HL-60/S4 (cell line): ENCODE results near the gene GPD2.
"Not testable (repeated sequence)": the region's sequence is repeated elsewhere in the genome, so short reads cannot be mapped to it uniquely, and the experiment has no call there.

ENCODE experiments used
- in situ Hi-C: fragments of 300-500 bp; cut with MboI; formaldehyde crosslinking; loops from 2 replicates; pipeline ENCODE4 v1.14.3; 2022; ENCODE audit warnings: low sequenced_read_pairs

GPD2 gene

GRCh38 chr2:156580501-156580900 is 144.3 kb downstream of the GPD2 start:
- in situ Hi-C loops = no loop called here

DNA sequence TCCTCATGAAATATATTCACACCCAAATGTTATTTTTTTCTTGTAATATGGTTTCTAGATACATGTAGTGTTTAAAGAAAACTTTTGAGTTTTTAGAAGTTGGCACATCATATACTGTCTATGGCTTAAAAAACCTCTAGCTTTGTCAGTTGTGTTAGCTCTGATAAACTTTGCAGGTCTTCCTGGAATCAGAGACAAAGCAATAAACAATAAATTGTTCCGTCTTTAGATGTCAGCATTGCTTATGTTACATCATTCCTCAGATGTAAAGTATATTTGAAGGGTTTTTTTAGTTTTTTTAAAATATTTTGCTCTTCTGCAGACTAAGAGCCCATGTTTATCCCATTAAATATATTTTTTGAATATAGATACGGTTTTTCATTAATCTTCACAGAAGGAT is 145.1 kb downstream of the GPD2 start:
- in situ Hi-C loops = no loop called here

DNA sequence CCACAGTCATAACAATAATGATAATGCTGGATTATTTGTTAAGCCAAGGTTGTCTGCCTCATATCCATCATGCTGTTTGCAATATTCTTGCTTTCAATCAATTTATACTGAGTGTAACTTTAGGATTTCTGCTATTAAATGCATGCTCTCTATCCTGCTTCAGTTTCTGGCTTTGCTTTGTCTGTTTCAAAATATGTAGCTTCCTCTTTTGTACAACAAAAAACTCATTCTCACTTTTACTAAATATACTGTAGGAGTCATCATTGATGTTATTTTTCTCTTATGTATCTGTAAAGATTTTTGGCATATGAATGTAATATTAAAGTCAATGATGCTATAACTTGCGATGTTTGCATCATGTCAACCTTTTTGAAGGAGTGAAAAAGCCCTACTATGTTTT is 149.3 kb downstream of the GPD2 start:
- in situ Hi-C loops = no loop called here

- in situ Hi-C loops = no loop called here
Measured at GRCh38 chr2:156586621-156587020, 150.4 kb downstream of the GPD2 start.

DNA sequence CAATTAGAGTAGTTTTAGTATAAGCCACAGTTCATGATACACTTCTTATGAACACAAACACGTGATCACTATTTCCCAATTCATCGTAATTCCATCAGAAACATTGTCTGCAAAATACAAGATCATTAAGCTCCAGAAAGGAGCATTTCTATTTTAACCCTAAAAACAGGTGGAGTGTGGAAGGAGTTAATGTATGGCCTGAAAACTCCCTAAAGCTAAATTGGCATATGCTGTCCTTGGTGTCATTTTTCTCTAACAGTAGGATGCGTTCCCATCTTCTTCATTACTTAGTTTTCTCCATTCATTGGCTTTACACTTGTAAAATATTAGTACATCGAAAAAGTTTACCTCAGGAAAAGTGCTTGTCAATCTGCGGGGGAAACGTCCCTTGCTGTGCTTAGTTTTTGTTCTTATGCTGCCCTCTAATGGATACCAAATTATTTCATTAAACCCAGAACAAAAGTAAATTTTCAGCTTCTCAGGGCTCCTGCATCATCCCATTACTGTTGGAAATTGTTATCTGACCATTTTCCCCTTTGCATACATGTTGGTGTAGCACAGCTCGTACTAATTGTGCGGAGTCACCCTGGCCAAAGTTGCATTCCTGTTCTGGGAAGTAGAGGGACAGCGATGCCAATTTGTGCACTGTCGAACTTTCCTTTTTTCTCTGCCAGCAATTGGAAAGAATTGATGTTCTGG is 153.4 kb downstream of the GPD2 start:
- in situ Hi-C loops = no loop called here

GRCh38 chr2:156590085-156590739 is 154.0 kb downstream of the GPD2 start:
- in situ Hi-C loops = no loop called here

DNA sequence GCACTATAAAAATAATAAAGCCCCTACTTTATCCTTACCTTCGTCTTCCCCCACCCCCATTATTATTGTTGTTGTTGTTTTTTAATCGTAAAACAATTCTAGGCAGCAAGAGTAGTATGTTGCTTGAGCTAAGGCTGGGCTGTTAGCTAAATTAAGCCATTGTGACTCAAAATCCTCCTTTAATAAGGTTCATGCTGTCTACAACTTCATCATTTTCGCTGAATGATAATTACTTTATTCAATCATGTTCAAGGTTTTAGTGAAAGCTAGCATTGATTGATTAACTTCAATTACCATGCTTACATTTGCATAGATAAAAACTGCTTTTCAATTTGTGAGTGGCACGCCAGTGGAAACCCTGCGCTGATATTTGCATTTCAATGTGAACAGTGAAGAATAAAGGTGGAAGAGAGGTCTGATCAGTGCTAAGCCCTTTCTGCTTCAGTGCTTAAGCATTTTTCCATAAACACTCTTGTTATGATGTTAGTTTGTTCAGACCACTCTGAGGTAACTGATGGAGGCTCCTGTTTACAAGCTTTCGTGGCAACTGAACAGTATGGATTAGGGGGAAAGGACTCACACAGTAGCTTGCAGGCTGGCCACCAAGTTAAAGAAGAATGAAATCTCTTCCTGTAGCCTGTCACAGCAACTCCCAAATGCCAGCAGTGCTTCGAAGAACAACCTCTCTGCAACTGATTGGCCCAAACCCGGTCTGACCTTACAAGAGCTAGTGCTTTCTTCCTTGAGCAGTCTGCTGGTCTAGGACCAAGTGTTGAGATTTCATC is 156.8 kb downstream of the GPD2 start:
- in situ Hi-C loops = no loop called here

DNA sequence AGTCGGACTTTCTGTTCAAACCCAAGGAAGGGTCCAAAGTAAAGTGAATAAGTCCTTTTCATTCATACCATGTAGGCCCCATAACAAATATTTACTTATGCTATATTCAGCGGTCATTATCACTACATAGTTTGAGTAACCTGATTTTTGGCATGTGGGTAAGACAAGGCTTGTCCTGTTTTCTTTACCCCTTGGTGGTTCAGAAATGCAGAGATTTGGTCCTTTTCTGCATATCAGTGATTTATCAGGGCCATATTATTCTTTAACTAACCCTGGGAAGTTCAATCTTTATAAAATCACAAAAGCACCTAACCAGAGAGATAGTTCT is 157.4 kb downstream of the GPD2 start:
- in situ Hi-C loops = no loop called here

- in situ Hi-C loops = no loop called here
Measured at GRCh38 chr2:156598563-156598962, 162.4 kb downstream of the GPD2 start.

- in situ Hi-C loops = no loop called here
Measured at GRCh38 chr2:156600196-156600595, 164.0 kb downstream of the GPD2 start.

DNA sequence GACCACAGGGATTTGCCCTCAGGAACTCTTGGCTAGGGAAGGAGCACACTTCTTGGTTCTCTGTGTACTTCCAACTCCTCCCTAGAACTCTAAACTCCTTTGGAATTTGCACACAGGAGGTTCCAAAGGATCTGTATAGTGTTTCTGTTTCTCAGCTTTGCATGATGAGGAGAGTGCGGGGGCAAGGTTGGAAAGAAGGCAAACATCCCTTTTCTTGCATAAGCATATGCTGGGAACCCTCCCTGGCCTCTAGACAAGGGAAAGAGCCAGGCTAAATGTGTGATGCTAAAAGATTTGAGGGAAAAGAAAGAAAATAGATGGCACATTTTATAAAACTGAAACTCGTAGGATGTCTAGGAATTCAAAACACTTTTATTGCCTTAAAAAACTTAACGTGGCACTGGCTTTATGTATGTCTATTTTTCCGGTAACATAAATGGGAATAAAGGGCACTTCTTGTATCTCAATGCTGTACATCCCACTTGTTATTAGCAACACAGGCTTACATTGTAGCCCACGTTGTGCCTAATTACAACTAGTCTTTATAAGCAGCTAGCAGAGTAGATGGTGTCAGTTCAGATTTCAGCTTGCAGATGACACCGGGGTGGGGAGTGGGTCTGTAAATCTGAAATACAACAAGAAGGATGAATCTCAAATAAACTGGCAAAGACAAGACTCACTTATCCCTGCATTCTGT is 165.8 kb downstream of the GPD2 start:
- in situ Hi-C loops = no loop called here

DNA sequence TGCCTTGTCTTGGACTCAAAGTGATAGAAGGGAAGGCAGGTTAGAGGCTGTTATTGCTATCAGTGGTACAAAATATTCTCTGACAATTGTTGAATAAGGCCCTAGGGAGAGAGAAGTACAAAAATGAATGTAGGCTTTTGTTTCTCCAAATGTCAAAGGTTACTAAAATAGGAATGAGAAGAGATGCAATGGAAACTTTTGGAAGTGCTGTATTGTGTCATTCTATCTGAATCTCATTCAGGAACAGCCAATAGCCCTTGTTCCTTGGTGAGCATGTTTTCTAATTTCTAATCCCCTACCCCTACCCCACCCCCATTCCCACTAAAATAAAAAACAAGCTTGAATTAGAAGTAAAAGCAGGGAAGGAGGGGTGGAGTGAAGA is 166.4 kb downstream of the GPD2 start:
- in situ Hi-C loops = no loop called here

GRCh38 chr2:156615836-156616322 is 179.7 kb downstream of the GPD2 start:
- in situ Hi-C loops = no loop called here

- in situ Hi-C loops = not testable (repeated sequence)
Measured at GRCh38 chr2:156618071-156618470, 181.9 kb downstream of the GPD2 start.

GRCh38 chr2:156619021-156619539 is 182.9 kb downstream of the GPD2 start:
- in situ Hi-C loops = no loop called here

DNA sequence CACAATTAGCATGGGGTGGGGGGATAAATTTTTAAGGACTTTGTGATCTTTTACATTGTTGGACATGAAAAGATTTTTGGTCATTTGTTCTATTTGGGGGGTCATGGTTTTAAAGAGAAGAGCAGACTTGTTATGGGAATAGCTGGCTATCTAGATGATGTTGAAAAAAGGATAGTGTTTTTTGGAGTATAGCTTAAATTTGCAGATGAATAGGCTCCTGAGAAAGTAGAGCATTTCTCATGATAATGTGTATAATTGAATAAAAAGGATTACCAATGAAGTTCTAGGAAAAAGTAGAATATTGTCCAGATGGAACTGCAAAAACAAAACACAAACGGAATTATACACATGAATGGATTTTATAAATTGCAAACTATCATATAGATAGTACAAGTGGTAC is 186.3 kb downstream of the GPD2 start:
- in situ Hi-C loops = no loop called here

DNA sequence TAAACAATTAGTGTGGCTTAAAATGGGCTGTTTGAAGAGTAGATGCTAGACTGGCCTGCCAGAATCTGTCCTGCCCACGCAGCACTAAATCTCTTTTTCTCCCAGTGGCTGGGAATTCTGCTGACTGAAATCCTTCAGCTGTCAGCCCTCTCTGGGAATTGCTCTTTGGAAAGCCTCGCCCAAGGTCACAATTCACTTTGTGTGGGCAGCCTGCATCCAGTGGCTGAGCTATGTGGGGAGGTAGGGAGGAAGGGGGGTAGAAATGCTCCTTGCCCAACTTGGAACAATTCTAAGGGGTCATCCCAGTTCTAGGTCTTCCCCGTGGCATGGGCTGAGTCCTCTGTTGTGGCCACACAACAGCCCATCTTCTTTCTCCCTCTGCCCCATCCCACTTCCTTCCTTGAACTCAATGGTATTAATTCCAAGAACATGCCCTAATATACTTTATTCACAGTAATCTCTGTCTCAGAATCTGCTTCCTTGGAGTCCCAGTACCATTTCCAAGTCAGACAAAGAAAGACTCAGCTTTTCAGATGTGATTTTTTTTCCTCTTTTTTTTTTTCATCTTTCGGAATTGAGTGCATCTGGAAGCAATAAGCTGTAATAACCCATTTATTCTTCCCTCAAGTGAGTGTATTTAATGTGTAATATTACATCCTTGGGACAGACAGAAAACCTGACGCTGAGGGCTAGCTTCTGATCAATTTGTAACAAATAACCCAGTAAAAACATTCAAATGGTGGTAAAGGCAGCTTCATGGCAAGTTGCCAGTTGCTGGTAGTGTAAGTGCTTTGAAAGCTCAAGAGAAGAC is 189.4 kb downstream of the GPD2 start:
- in situ Hi-C loops = no loop called here

DNA sequence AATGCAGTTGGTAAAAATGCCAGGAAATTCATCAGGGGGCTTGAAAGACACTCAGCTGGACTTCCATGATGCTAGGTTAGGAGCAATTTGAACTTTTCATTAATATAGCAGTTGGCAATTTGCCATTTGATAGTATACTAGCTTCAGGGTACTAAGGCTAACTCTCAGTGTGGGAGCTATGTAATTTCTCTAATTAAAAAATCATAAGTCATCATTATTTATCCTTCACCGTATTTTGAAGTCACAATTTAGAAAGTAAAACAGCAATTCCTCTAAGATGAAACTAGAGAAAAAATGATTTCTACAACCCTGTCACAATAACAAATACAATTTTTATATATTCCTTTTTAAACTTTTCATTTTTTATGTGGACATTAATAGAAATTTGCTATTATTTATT is 190.8 kb downstream of the GPD2 start:
- in situ Hi-C loops = no loop called here

GRCh38 chr2:156630579-156631337 is 194.6 kb downstream of the GPD2 start:
- in situ Hi-C loops = no loop called here

DNA sequence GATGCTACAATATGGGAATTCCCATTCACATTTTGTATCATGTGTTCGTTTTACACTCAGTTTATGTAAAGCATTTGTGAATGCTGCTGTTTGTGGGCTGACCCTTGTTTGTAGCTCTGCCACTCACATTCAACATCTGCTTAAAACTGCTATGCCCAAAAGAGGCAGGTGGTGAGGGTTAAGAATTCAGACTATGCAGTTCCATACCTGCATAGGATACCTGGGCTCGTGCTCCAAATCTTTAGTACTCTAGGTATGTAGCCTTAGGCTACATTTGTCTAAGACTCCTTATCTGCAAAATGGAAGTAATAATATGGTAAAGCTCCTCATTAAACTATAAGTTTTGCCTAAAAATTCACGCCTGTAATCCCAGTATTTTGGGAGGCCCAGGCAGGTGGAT is 199.5 kb downstream of the GPD2 start:
- in situ Hi-C loops = no loop called here
